H9 (cell line): ENCODE measurements around the gene STX5. TPM values are rescaled to one million over a fixed set of nuclear protein-coding genes. Genes with fewer than 3 reads are reported as not detected.

Source experiments
- DNase-seq: peaks from one replicate; pipeline ENCODE4 v3.0.0-alpha.2; 2017
- H2AFZ ChIP-seq: one replicate; pipeline ENCODE4 v1.6.1; 2013; ENCODE audit warnings: mild to moderate bottlenecking, low read length, control low read depth, moderate library complexity
- H2AK5ac ChIP-seq: 2 replicates; pipeline ENCODE4 v1.6.1; 2013; ENCODE audit warnings: low read length, control low read depth, mixed read lengths; ENCODE audit not compliant: insufficient read length
- H2BK120ac ChIP-seq: one replicate; pipeline ENCODE4 v1.6.1; 2013; ENCODE audit warnings: low read depth, mild to moderate bottlenecking, low read length, control low read depth, inconsistent platforms; ENCODE audit not compliant: poor library complexity, severe bottlenecking
- H2BK12ac ChIP-seq: 2 replicates; pipeline ENCODE4 v1.6.1; 2013; ENCODE audit warnings: low read length, control low read depth, mixed read lengths, low read depth; ENCODE audit not compliant: insufficient read length
- H2BK15ac ChIP-seq: 2 replicates; pipeline ENCODE4 v1.6.1; 2013; ENCODE audit warnings: low read depth, low read length, control low read depth
- H2BK20ac ChIP-seq: one replicate; pipeline ENCODE4 v1.6.1; 2013; ENCODE audit warnings: low read depth, mild to moderate bottlenecking, low read length, control low read depth, inconsistent platforms; ENCODE audit not compliant: poor library complexity, severe bottlenecking
- H2BK5ac ChIP-seq: 2 replicates; pipeline ENCODE4 v1.6.1; 2013; ENCODE audit warnings: low read length, control low read depth, mixed read lengths; ENCODE audit not compliant: insufficient read length
- H3K14ac ChIP-seq: 2 replicates; pipeline ENCODE4 v1.6.1; 2013; ENCODE audit warnings: low read length, control low read depth; ENCODE audit not compliant: insufficient read depth
- H3K18ac ChIP-seq: 2 replicates; pipeline ENCODE4 v1.6.1; 2013; ENCODE audit warnings: low read depth, mild to moderate bottlenecking, mixed read lengths, low read length, control low read depth; ENCODE audit not compliant: insufficient read length
- H3K23ac ChIP-seq: 2 replicates; pipeline ENCODE4 v1.6.1; 2013; ENCODE audit warnings: low read length, control low read depth, mixed read lengths, low read depth; ENCODE audit not compliant: insufficient read length
- H3K23me2 ChIP-seq: 2 replicates; pipeline ENCODE4 v1.6.1; 2013; ENCODE audit warnings: low read depth, mild to moderate bottlenecking, mixed read lengths, low read length, control low read depth; ENCODE audit not compliant: insufficient read length, poor library complexity, severe bottlenecking
- H3K27ac ChIP-seq: 2 replicates; pipeline ENCODE4 v1.5.1; 2013; ENCODE audit warnings: low read length, control low read depth, mixed read lengths, low read depth; ENCODE audit not compliant: insufficient read length
- H3K27me3 ChIP-seq: 2 replicates; pipeline ENCODE4 v1.6.1; 2013; ENCODE audit warnings: low read length, control low read depth, inconsistent platforms; ENCODE audit not compliant: insufficient read depth
- H3K4ac ChIP-seq: 2 replicates; pipeline ENCODE4 v1.6.1; 2013; ENCODE audit warnings: low read depth, mild to moderate bottlenecking, control low read depth, inconsistent platforms, low read length, moderate library complexity
- H3K4me1 ChIP-seq: 2 replicates; pipeline ENCODE4 v1.6.1; 2013; ENCODE audit warnings: low read length, control low read depth, inconsistent platforms; ENCODE audit not compliant: insufficient read depth
- H3K4me2 ChIP-seq: 2 replicates; pipeline ENCODE4 v1.6.1; 2013; ENCODE audit warnings: low read length, control low read depth, mixed read lengths; ENCODE audit not compliant: insufficient read length, insufficient read depth
- H3K56ac ChIP-seq: 2 replicates; pipeline ENCODE4 v1.6.1; 2013; ENCODE audit warnings: low read depth, mild to moderate bottlenecking, mixed read lengths, low read length, control low read depth; ENCODE audit not compliant: insufficient read length
- H3K79me1 ChIP-seq: 2 replicates; pipeline ENCODE4 v1.6.1; 2013; ENCODE audit warnings: low read depth, mild to moderate bottlenecking, moderate library complexity, low read length, control low read depth, inconsistent platforms; ENCODE audit not compliant: insufficient read depth, poor library complexity, severe bottlenecking
- H3K79me2 ChIP-seq: 2 replicates; pipeline ENCODE4 v1.6.1; 2013; ENCODE audit warnings: low read length, control low read depth, inconsistent platforms; ENCODE audit not compliant: insufficient read depth
- H3K9ac ChIP-seq: 2 replicates; pipeline ENCODE4 v1.6.1; 2013; ENCODE audit warnings: low read length, control low read depth, mixed read lengths; ENCODE audit not compliant: insufficient read length; ENCODE audit errors: extremely low read depth
- H3K9me3 ChIP-seq: one replicate; pipeline ENCODE4 v1.6.1; 2013; ENCODE audit warnings: low read depth, low read length, inconsistent platforms; ENCODE audit not compliant: control insufficient read depth
- H3T11ph ChIP-seq: one replicate; pipeline ENCODE4 v1.6.1; 2013; ENCODE audit warnings: mild to moderate bottlenecking, low read length, control low read depth, inconsistent platforms
- H4K20me1 ChIP-seq: one replicate; pipeline ENCODE4 v1.6.1; 2013; ENCODE audit not compliant: control insufficient read depth, insufficient read length, insufficient read depth
- H4K5ac ChIP-seq: 2 replicates; pipeline ENCODE4 v1.6.1; 2013; ENCODE audit warnings: low read depth, mild to moderate bottlenecking, mixed read lengths, low read length, control low read depth; ENCODE audit not compliant: insufficient read length
- H4K8ac ChIP-seq: replicated peaks from 2 replicates; pipeline ENCODE4 v1.6.1; 2013; ENCODE audit warnings: low read length, control low read depth, mixed read lengths, low read depth; ENCODE audit not compliant: insufficient read length
- H4K91ac ChIP-seq: 2 replicates; pipeline ENCODE4 v1.6.1; 2013; ENCODE audit warnings: low read depth, mild to moderate bottlenecking, moderate library complexity, mixed read lengths, low read length, control low read depth; ENCODE audit not compliant: insufficient read length
- H3K27ac Mint-ChIP-seq, 3 experiments: 2 replicates in 2 of 3; 3 replicates in 1 of 3; pipeline ENCODE4 v1.8.0; 2020 to 2021; ENCODE audit warnings: mixed read lengths in 3 of 3, mild to moderate bottlenecking in 1 of 3, moderate library complexity in 1 of 3
- H3K27me3 Mint-ChIP-seq: 2 replicates; pipeline ENCODE4 v1.8.0; 2021; ENCODE audit warnings: low read depth, mild to moderate bottlenecking, moderate library complexity, mixed read lengths
- H3K36me3 Mint-ChIP-seq, 3 experiments: 2 replicates in 2 of 3; 3 replicates in 1 of 3; pipeline ENCODE4 v1.8.0; 2020 to 2021; ENCODE audit warnings: low read depth in 3 of 3, mixed read lengths in 3 of 3; ENCODE audit not compliant: insufficient read depth in 1 of 3
- H3K4me1 Mint-ChIP-seq, 2 experiments: 2 replicates each; pipeline ENCODE4 v1.8.0; 2020; ENCODE audit warnings: mixed read lengths in 2 of 2
- H3K4me3 Mint-ChIP-seq, 2 experiments: 2 replicates in 1 of 2; 3 replicates in 1 of 2; pipeline ENCODE4 v1.8.0; 2020 to 2021; ENCODE audit warnings: mild to moderate bottlenecking in 2 of 2, mixed read lengths in 2 of 2, moderate library complexity in 1 of 2
- H3K9me3 Mint-ChIP-seq, 2 experiments: 2 replicates in 1 of 2; 3 replicates in 1 of 2; pipeline ENCODE4 v1.8.0; 2020; ENCODE audit warnings: mild to moderate bottlenecking in 2 of 2, mixed read lengths in 2 of 2, moderate library complexity in 1 of 2
- WGBS: extraction: QIAGEN DNeasy Blood & Tissue Kit; methylation state at CpG from one replicate; pipeline ENCODE4 v1.1.7; 2013; ENCODE audit warnings: missing lambda C conversion rate, low lambda C conversion rate, mixed read lengths; ENCODE audit not compliant: insufficient read length; ENCODE audit errors: extremely low coverage; 5-methylcytosine and 5-hydroxymethylcytosine counted together
- total RNA-seq: library from RNA; stranded (reverse); gene quantifications from 2 replicates; pipeline ENCODE4 v1.2.1, GENCODE V29; 2021
- TF ChIP-seq, protein P1 (sequence below): fragments of 200-600 bp; sonication (generic); conservative IDR thresholded peaks from 3 replicates; pipeline ENCODE4 v1.8.0; 2021; ENCODE audit warnings: antibody characterized with exemption, mild to moderate bottlenecking

The STX5 gene
- total RNA-seq, 1 experiment from 2014 or later = 33.5 TPM

DNA sequence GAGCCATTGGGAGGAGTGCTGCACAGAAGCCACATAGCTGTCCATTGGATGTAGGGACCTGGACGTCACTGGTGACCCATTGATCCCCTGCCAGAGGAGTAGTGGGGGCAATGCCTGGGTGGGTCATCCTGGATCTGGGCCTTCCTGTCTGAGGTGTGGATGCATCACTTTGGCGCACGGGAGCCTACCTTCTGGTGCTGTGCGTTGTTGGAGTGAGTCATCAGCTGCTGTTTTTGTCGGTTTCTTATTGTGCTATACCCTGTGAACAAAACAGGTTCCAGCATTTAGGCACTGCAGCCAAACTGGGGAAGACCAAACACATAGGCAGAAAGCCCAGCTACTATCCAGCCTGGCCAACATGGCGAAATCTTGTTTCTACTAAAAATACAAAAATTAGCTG is 57.4 kb downstream of the STX5 start:
- no CpG with 5 or more reads among the region's 6 CpGs for WGBS
- Histone ChIP-seq H4K20me1 (no peaks in the 10 kb centered on the region), H3T11ph (no peak overlapping the region), H3K9me3 (no peaks in the 10 kb centered on the region), H3K56ac (no peak overlapping the region), H3K18ac (no peak overlapping the region), H3K4me2 (no peak overlapping the region), H3K4me1 (no peaks in the 10 kb centered on the region), H2BK15ac (no peak overlapping the region), H3K14ac (no peak overlapping the region), H3K9ac (no peak overlapping the region), H3K23me2 (peaks cover 6% of the 10 kb centered on the region), H2AFZ (no peak overlapping the region), H3K4ac (no peak overlapping the region), H2BK5ac (no peak overlapping the region), H3K79me2 (peaks cover 3% of the 10 kb centered on the region; the same call in 1 of the 2 replicates), H3K27ac (no peak overlapping the region), H2BK120ac (no peak overlapping the region), H2BK20ac (no peak overlapping the region), H3K27me3 (no peaks in the 10 kb centered on the region), H3K79me1 (no peaks in the 10 kb centered on the region), H3K23ac (no peak overlapping the region), H4K8ac (no peak overlapping the region), H4K91ac (no peak overlapping the region), H2AK5ac (no peak overlapping the region), H4K5ac (no peak overlapping the region), H2BK12ac (no peak overlapping the region)
- TF ChIP-seq, protein P1, sequence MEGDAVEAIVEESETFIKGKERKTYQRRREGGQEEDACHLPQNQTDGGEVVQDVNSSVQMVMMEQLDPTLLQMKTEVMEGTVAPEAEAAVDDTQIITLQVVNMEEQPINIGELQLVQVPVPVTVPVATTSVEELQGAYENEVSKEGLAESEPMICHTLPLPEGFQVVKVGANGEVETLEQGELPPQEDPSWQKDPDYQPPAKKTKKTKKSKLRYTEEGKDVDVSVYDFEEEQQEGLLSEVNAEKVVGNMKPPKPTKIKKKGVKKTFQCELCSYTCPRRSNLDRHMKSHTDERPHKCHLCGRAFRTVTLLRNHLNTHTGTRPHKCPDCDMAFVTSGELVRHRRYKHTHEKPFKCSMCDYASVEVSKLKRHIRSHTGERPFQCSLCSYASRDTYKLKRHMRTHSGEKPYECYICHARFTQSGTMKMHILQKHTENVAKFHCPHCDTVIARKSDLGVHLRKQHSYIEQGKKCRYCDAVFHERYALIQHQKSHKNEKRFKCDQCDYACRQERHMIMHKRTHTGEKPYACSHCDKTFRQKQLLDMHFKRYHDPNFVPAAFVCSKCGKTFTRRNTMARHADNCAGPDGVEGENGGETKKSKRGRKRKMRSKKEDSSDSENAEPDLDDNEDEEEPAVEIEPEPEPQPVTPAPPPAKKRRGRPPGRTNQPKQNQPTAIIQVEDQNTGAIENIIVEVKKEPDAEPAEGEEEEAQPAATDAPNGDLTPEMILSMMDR = no peak
- Mint-ChIP-seq H3K36me3 (peaks cover 29 to 50% (median 46%) of the 10 kb centered on the region in 3 experiments), H3K27ac (peak overlapping the region in 1 of 3 experiments; percentile 83; a peak in 2 of 7 replicates), H3K9me3 (no peaks in the 10 kb centered on the region; a peak in 1 of 5 replicates), H3K4me1 (peaks cover 15 to 19% of the 10 kb centered on the region in 2 experiments), H3K27me3 (no peaks in the 10 kb centered on the region), H3K4me3 (no peak overlapping the region; a peak in 1 of 5 replicates)
- no peak for DNase-seq
